DOHH2 (cell line): ENCODE measurements around the gene OR6M1.

Experiments used
- H3F3A ChIP-seq: fragments of 200-600 bp; sonication (generic), shearing (Covaris generic); 2 replicates; pipeline ENCODE4 v1.6.0; 2016; ENCODE audit warnings: antibody characterized with exemption, mild to moderate bottlenecking; ENCODE audit not compliant: control insufficient read depth, insufficient read depth
- H3K27ac ChIP-seq: fragments of 200-600 bp; sonication (generic); 2 replicates; pipeline ENCODE4 v1.5.1; 2014; ENCODE audit warnings: low read depth, mild to moderate bottlenecking, low read length, moderate library complexity
- H3K27me3 ChIP-seq: fragments of 200-600 bp; sonication (generic); 2 replicates; pipeline ENCODE4 v1.6.1; 2014; ENCODE audit warnings: mild to moderate bottlenecking, low read length, mixed read lengths; ENCODE audit not compliant: control insufficient read depth
- H3K36me3 ChIP-seq: fragments of 200-600 bp; sonication (generic); 2 replicates; pipeline ENCODE4 v1.6.1; 2014; ENCODE audit warnings: mild to moderate bottlenecking, low read length, moderate library complexity, mixed read lengths; ENCODE audit not compliant: control insufficient read depth
- H3K4me1 ChIP-seq: fragments of 200-600 bp; sonication (generic); 2 replicates; pipeline ENCODE4 v1.6.1; 2014; ENCODE audit warnings: mild to moderate bottlenecking, low read length, mixed read lengths; ENCODE audit not compliant: control insufficient read depth
- H3K4me2 ChIP-seq: fragments of 200-600 bp; sonication (generic); 2 replicates; pipeline ENCODE4 v1.6.0; 2014; ENCODE audit warnings: mild to moderate bottlenecking, low read length, moderate library complexity
- H3K4me3 ChIP-seq: fragments of 200-600 bp; sonication (generic); 2 replicates; pipeline ENCODE4 v1.5.1; 2014; ENCODE audit warnings: mild to moderate bottlenecking, low read length, mixed read lengths
- H3K79me2 ChIP-seq: fragments of 200-600 bp; sonication (generic); 2 replicates; pipeline ENCODE4 v1.6.1; 2014; ENCODE audit warnings: mild to moderate bottlenecking, low read length, mixed read lengths; ENCODE audit not compliant: control insufficient read depth
- H3K9me2 ChIP-seq: fragments of 200-600 bp; sonication (generic); replicated peaks from 2 replicates; pipeline ENCODE4 v1.6.1; 2014; ENCODE audit warnings: mild to moderate bottlenecking, low read length, mixed read lengths; ENCODE audit not compliant: control insufficient read depth
- H3K9me3 ChIP-seq: fragments of 200-600 bp; sonication (generic); 2 replicates; pipeline ENCODE4 v1.6.1; 2014; ENCODE audit warnings: antibody characterized with exemption, low read length, mixed read lengths; ENCODE audit not compliant: control insufficient read depth, insufficient read depth
- H4K20me1 ChIP-seq: fragments of 200-600 bp; sonication (generic); 2 replicates; pipeline ENCODE4 v1.6.0; 2014; ENCODE audit warnings: low read depth, mild to moderate bottlenecking, antibody characterized with exemption, low read length, moderate library complexity; ENCODE audit not compliant: control insufficient read depth, insufficient read depth
- EZH2phosphoT487 ChIP-seq: fragments of 200-600 bp; sonication (generic); IDR thresholded peaks from 2 replicates; pipeline ENCODE4 v1.6.1; 2017; ENCODE audit warnings: borderline replicate concordance, mild to moderate bottlenecking, antibody characterized with exemption, low read length, moderate library complexity, mixed read lengths
- TF ChIP-seq, protein P1 (sequence below): fragments of 200-600 bp; sonication (generic); IDR thresholded peaks from one replicate; pipeline ENCODE4 v1.5.1; 2014; ENCODE audit warnings: antibody characterized with exemption, mild to moderate bottlenecking, low read depth, low read length; ENCODE audit not compliant: poor library complexity, severe bottlenecking

Gene OR6M1

DNA sequence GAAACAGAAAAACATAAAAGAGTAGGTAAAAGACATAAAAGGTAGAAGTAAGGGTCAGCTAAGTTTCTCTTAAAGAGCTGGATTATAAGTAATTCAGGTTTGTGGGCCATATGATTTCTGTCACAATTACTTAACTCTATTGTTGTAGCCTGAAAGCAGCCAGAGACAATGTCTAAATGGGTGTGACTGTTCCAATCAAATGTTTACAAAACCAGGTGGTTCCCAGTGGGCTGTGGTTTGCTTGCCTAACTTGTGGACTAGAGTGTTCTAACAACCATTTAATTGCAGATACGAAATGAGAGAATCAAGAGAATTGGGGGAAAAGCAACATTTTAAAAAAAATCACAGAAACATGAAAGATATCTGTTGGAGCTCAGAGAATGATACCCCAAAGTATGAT lies 22.6 kb downstream of the OR6M1 start:
- H3K27ac ChIP-seq, result no peak overlapping the region

DNA sequence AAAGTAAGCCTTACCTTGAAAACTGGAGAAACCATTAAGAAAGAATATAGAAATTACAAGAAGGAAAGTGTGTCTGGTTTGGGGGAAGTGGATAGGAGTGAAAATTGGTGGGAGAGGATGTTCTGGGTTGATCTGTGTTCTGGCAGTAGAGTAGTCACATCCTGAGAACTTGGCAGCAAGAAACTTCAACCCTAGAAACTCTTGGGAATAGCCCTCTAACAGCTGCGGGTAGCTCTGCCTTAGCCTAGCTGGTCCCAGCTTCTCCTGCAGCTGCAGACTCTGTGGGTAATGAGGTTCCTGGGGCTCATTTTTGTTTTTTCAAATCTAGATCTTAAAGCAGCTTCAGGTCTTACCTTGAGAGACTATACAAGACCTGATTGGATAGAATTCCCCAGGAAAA lies 27.6 kb downstream of the OR6M1 start:
- H3F3A ChIP-seq, result no peaks in the 10 kb centered on the region
- H3K4me1 ChIP-seq, result peaks cover 10% of the 10 kb centered on the region
- H3K79me2 ChIP-seq, result no peaks in the 10 kb centered on the region
- no peak overlapping the region for H3K27ac ChIP-seq
- H3K9me3 ChIP-seq, result no peaks in the 10 kb centered on the region
- no peaks in the 10 kb centered on the region for H3K9me2 ChIP-seq
- no peak overlapping the region for H3K4me2 ChIP-seq
- H3K27me3 ChIP-seq, result no peaks in the 10 kb centered on the region
- H4K20me1 ChIP-seq, result no peaks in the 10 kb centered on the region
- no peaks in the 10 kb centered on the region for H3K36me3 ChIP-seq
- TF ChIP-seq, protein P1, sequence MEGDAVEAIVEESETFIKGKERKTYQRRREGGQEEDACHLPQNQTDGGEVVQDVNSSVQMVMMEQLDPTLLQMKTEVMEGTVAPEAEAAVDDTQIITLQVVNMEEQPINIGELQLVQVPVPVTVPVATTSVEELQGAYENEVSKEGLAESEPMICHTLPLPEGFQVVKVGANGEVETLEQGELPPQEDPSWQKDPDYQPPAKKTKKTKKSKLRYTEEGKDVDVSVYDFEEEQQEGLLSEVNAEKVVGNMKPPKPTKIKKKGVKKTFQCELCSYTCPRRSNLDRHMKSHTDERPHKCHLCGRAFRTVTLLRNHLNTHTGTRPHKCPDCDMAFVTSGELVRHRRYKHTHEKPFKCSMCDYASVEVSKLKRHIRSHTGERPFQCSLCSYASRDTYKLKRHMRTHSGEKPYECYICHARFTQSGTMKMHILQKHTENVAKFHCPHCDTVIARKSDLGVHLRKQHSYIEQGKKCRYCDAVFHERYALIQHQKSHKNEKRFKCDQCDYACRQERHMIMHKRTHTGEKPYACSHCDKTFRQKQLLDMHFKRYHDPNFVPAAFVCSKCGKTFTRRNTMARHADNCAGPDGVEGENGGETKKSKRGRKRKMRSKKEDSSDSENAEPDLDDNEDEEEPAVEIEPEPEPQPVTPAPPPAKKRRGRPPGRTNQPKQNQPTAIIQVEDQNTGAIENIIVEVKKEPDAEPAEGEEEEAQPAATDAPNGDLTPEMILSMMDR, result no peak
- TF ChIP-seq EZH2phosphoT487, result no peak
- no peak overlapping the region for H3K4me3 ChIP-seq

More for the DNA sequence above, 22.6 kb downstream of the OR6M1 start:
- Histone ChIP-seq H4K20me1 (no peaks in the 10 kb centered on the region), H3K4me1 (no peaks in the 10 kb centered on the region), H3K9me2 (no peaks in the 10 kb centered on the region), H3K79me2 (no peaks in the 10 kb centered on the region), H3K27me3 (no peaks in the 10 kb centered on the region), H3K4me3 (no peak overlapping the region), H3K9me3 (no peaks in the 10 kb centered on the region), H3K36me3 (no peaks in the 10 kb centered on the region), H3F3A (no peaks in the 10 kb centered on the region), H3K4me2 (no peak overlapping the region)
- TF ChIP-seq, protein P1, result no peak
- no peak for TF ChIP-seq EZH2phosphoT487

DNA sequence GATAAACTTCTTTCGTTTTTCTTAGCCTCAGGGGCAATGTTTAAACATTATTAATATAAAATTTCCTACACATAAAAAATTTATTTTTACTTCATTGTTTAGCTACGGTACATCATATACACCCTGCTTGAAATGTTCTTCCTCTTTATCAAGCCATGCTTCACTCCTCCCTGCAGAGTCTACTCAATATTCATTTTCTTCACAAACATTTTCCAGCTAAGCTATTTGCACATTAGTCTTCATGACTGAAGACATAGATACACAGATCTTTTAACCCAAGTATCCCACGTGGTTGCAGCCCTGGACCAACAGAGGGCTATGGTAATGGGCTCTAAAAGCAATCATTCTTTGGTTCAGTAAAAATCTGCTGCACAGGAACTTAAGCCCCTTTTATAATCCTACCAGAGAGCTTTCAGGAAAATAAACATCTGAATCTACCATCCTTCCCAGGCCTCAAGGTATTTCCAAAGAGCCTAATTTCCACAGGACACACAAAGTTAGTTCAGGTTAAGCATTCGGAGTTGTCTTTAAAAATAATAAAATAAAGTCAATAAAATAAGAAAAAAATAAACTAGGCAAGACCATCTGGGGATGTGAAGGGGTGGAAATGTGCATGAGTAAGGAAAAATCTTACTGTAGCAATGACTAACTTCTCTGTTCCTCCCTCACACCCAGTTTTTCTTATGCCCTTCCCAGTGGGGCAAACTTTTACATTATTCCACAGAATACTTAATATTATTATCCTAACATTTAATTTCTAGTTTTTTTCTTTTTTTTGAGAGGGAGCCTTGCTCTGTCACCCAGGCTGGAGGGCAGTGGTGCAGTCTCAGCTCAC lies 30.2 kb downstream of the OR6M1 start:
- H3K4me1 ChIP-seq, result peaks cover 10% of the 10 kb centered on the region
- no peak overlapping the region for H3K27ac ChIP-seq

More for the DNA sequence above, 30.2 kb downstream of the OR6M1 start:
- no peak overlapping the region for H3K4me2 ChIP-seq
- no peaks in the 10 kb centered on the region for H3K79me2 ChIP-seq
- no peaks in the 10 kb centered on the region for H3K9me2 ChIP-seq
- H4K20me1 ChIP-seq, result no peaks in the 10 kb centered on the region
- no peak overlapping the region for H3K4me3 ChIP-seq
- H3K9me3 ChIP-seq, result no peaks in the 10 kb centered on the region
- no peaks in the 10 kb centered on the region for H3K27me3 ChIP-seq
- TF ChIP-seq, protein P1, result no peak
- no peak for TF ChIP-seq EZH2phosphoT487
- H3F3A ChIP-seq, result no peaks in the 10 kb centered on the region
- no peaks in the 10 kb centered on the region for H3K36me3 ChIP-seq
